Stimulated activated CD4-positive, alpha-beta T cell treated with anti-CD3 and anti-CD28 coated beads, Interleukin-12 subunit alpha, Interleukin-12 subunit beta, amount 100 ng/mL, for 48 hours (primary cell): ENCODE results near the gene DHRS12.
"Not testable (repeated sequence)": the region's sequence is repeated elsewhere in the genome, so short reads cannot be mapped to it uniquely, and the experiment has no call there.

ENCODE experiments used
- DNase-seq, 3 donors: peaks; one replicate each; pipeline ENCODE4 v3.0.0-alpha.2; 2020; ENCODE audit warnings: low read depth in 2 of 3, low spot score in 1 of 3

The DHRS12 gene

GRCh38 chr13:51828730-51829567 lies 25.0 kb upstream of the DHRS12 start:
- no peak for DNase-seq

- no peak for DNase-seq
These were observed 23.3 kb upstream of the DHRS12 start for GRCh38 chr13:51827254-51827653.

DNA sequence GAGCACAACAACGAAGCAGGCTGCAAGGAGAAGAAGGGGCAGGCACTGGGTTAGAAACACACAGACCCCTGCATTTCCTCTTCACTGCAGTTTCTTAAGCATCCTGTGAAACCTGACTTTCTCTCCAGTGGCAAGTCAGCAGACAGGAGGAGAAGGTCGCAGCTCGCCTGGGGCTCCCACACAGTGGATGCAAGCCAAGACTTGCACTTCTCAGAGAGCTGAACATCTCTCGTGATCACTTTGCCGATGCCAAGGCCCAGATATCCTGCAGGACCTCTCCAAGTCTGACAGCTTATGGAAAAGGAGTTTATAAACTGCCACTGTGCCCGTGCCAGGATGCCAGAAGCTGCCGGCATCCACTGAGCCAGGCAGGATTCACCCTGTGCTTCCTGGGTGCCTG lies 22.6 kb upstream of the DHRS12 start:
- DNase-seq = no peak

DNA sequence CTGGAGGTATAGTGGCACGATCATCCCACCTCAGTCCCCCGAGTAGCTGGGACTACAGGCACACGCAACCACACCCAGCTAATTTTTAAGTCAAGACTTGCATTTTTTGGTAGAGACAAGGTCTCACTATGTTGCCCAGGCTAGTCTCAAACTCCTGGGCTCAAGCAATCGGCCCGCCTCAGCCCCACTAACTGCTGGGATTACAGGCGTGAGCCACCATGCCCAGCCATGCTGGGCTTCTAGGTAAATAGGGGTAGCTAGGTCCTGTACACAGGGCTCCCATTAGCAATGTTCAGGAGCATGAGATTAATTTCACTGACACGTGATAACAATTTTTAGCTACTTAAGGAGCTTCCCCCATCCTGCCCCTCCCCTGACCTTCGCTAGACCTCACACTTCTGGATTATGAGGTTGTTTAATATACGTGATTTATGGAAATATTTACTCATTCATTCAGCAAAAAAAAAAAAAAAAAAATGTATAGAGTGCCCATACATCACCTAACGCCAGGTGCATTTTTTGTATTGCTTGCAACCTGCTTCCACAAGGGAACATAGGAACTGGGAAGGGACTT lies 21.8 kb upstream of the DHRS12 start:
- no peak for DNase-seq

DNA sequence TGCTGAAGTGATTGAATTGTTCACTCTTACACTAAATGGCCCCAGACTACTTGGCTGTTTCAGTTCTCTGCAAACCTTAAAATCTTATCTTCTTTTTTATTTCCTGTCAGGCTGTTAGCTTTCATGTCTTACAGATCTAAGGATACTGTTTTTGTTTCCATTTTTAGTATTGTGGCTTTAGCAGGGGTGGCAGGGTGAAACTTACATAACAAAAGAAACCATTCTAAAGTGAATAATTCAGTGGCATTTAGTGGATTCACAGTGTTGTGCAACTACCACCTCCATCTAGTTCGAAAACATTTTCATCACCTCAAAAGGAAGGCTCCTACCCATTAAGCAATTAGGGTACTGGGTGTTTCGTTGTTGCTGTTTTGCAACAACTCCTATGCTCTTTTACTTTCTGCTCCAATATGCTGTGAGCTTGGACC lies 21.2 kb upstream of the DHRS12 start:
- no peak for DNase-seq

GRCh38 chr13:51824712-51825111 lies 20.7 kb upstream of the DHRS12 start:
- not testable (repeated sequence) for DNase-seq

GRCh38 chr13:51823863-51824262 lies 19.9 kb upstream of the DHRS12 start:
- DNase-seq = no peak

GRCh38 chr13:51823359-51823758 lies 19.4 kb upstream of the DHRS12 start:
- DNase-seq = no peak

DNA sequence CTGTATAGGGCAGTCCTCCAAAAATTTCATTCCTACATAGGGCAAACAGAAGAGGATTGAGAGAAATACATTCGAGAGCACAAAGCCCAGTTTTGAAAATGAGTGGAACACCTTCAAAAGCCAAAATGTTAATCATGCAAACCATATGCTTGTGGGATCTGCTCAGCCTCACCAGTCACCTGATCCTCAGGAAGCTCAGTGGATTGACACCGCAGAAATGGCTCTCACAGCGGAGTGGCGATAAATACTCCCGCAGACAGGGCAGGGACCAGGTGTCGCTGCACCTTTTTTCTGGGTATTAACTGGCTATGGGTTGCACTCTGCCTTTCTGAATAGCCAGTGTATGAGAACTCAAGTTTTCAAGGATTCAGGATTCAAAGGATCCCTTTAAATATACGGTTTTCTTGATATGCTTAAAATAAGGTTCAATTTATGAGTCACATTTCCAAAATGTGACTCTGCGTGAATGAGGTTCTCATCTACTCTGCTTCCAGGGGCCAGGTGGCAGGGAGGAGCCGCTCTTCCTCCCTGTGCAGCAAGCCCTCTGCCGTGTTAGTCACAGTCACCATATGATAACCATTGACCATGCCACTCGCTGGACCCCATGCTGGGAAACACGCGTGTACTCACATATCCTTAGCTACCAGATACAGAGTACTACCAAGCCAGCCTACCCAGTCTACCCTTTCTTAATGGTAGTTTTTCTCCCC lies 18.3 kb upstream of the DHRS12 start:
- DNase-seq = no peak

DNA sequence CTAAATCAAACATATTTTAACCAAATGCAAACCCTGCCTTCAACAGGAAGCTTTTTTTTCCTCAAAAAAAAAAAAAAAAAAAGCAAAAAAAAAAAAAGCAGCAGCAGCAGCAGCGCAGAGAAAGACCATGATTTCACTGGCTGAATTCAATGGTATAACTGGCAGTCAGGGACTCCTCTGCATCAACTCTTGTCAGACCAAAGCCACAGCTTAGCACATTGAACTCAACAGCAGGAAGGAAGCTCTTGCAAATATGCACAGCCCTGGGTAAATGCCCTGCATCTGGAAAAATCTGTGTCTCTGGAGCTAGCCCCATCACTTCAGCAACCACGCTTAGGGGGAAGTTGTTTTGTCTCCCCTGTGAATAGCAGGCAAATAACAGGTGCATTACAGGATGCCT lies 17.6 kb upstream of the DHRS12 start:
- DNase-seq = no peak

DNA sequence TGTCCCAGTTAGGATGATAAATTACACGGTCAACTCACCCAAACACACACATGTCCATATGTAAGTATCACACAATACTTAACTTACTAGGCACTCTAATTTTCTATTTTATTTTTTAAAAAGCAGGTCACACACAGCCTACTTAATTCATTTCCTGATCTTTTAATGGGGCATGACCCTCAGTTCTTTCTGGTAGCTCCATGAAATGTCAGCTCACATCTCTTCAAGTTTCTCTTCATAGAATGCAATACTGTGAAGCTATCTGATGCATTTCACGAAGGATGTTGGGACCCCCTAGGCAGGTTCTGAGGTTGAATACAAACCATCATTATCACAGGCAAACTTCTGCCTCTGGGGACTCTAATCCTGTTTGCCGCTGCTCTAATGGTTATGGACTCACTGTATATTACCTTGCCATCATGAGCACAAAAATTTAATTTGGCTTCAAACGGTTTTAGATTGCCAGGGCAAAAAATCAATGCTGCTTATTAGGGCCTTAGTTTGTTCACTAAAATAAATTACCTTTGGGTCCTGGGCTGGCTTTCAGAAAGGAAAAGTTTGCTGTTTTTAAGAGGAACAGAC lies 16.1 kb upstream of the DHRS12 start:
- no peak for DNase-seq

DNA sequence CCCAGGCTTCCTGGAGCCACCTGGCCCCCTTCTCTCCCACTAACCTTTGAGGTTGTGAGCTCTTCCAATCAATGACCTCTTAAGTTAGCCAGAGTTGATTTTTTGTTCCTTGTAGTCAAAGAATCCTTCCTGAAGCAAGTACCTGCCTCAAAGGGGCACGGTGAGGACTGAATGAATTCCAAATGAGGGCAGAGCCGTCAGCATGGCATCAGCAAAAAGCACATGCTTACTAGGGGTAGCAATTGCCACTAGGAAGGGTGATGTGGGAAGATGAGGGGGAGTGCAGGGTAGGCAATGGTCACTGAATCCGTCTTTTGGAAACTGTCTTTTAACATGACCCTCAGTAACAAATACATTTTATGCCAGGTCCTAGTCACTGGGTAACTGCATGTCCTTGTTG lies 15.6 kb upstream of the DHRS12 start:
- DNase-seq = no peak

- peak in 2 of 3 donors; percentile 47 to 66 for DNase-seq
These were observed 15.0 kb upstream of the DHRS12 start for GRCh38 chr13:51818781-51819511.

DNA sequence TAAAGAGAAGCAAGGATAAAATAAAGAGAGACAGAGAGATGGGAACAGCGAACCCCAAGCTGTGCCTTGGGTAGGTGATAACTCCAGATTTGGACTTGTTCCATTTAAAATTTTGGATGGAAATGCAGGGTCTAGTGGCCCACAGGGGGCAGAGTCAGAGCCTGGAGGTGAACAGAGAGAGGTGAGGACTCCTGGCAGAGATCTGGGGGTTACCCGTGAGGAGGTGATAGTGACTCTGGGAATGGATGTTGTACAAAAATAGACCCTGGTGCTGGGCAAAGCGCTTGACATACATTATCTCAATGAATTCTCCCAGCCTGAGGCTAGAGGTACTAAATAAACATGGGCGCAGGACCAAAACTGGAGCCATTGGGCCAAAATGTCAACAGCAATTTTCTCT lies 14.3 kb upstream of the DHRS12 start:
- no peak for DNase-seq

GRCh38 chr13:51817717-51818116 lies 13.8 kb upstream of the DHRS12 start:
- no peak for DNase-seq

GRCh38 chr13:51816604-51817249 lies 12.8 kb upstream of the DHRS12 start:
- DNase-seq = no peak

DNA sequence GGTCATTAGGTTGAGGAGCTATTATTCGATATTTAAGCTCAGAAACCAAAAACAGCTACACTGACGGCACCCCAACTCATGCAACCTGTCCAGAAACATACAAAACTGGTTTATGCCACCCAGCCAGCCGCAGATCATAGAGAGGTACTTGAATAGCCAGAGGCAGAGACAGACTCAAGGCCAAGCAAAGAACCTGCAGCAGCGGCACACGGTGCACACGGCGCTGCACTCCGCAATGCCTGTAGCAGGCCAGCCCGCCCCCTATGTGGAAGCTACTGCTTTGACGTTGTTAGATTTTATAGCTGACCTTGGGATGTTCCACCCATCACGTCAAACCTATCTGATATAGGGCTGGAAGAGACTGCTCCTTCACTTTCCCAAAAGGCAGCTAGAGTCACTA lies 11.9 kb upstream of the DHRS12 start:
- no peak for DNase-seq

DNA sequence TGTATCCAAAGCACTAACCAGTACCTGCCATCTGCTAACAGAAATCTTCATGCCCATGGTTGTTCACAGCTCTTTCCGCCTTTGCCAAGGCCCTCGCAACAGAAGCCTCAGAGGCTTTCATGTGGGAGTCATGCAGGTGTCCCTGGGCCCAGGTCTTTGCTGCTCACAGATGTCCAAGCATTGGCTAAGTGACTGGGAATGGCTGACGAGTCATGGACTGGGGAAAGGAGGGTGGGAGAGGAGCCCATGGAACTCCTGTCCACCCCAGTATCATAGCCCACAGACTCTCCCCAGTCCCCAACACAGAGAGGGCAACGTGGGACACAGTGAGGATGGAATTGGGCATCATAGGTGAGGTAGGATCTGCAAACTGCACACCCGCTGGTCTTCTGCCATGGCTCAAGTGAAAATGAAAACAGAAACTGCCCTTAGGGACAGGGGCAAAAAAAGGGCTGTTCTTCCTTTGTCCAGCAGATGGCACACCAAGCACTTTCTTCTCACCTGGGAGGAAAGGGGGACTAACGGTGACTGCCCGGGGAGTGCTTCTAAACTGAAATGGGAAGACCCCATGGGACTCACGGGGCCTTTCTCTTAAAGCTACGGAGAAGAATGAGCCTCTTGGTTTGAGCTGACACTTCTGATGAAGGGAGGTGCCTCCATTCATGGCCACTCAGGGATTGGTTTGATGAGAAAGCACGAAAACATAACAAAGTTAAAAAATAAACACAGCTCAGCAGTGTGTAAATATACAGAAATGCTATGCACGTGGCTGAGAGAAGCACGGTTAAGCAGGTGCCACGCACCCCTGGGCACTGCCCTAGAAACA lies 11.1 kb upstream of the DHRS12 start:
- DNase-seq = peak; percentile 55 to 79 (median 56)

GRCh38 chr13:51814071-51814470 lies 10.1 kb upstream of the DHRS12 start:
- DNase-seq = no peak
